ENCODE measurements around the gene KCNMA1. TPM values are rescaled to one million over a fixed set of nuclear protein-coding genes. Genes with fewer than 3 reads are reported as not detected.

The KCNMA1 gene
- total RNA-seq, 4 donors from 2014 or later: 146 to 300 (median 265) TPM

GRCh38 chr10:76973091-76974016 lies 664.3 kb downstream of the KCNMA1 start:
- Histone ChIP-seq H3K9me3 (no peaks in the 10 kb centered on the region), H3K27me3 (no peaks in the 10 kb centered on the region), H3K4me1 (peaks cover 0 to 7% (median 0%) of the 10 kb centered on the region in 4 donors), H3K36me3 (peaks cover 0 to 5% (median 2%) of the 10 kb centered on the region in 4 donors), H3K27ac (replicated peaks in 1 of 4) (no peak overlapping the region), H3K4me3 (no peak overlapping the region)
- no peak for DNase-seq (ENCODE audit: extremely low spot score)
- intact Hi-C loops (cut with DNase I): no loop called here
- TF ChIP-seq POLR2AphosphoS5 (IDR thresholded peaks at IDR 0.05) (no peak), POLR2A (IDR thresholded peaks at IDR 0.05; ENCODE audit: low read depth) (no peak), EP300 (IDR thresholded peaks at IDR 0.05) (no peak), CTCF (IDR thresholded peaks at IDR 0.05) (no peak)
- WGBS: 58% methylated on average over 10 of the region's 10 CpGs

- Histone ChIP-seq H3K27me3 (no peaks in the 10 kb centered on the region), H3K4me3 (no peak overlapping the region), H3K9me3 (no peaks in the 10 kb centered on the region), H3K36me3 (peaks cover 0 to 5% (median 2%) of the 10 kb centered on the region in 4 donors), H3K4me1 (peaks cover 0 to 7% (median 0%) of the 10 kb centered on the region in 4 donors), H3K27ac (replicated peaks in 1 of 4) (no peak overlapping the region)
- 76% methylated on average over 2 of the region's 2 CpGs for WGBS
- intact Hi-C loops (cut with DNase I): no loop called here
- no peak for TF ChIP-seq POLR2A (IDR thresholded peaks at IDR 0.05; ENCODE audit: low read depth)
- no peak for TF ChIP-seq EP300 (IDR thresholded peaks at IDR 0.05)
- TF ChIP-seq CTCF (IDR thresholded peaks at IDR 0.05): no peak
- TF ChIP-seq POLR2AphosphoS5 (IDR thresholded peaks at IDR 0.05): no peak
- no peak for DNase-seq (ENCODE audit: extremely low spot score)
These were observed 665.1 kb downstream of the KCNMA1 start for GRCh38 chr10:76972541-76972940.

GRCh38 chr10:76971547-76972170 lies 665.9 kb downstream of the KCNMA1 start:
- peaks cover 0 to 7% (median 0%) of the 10 kb centered on the region in 4 donors for H3K4me1 ChIP-seq
- intact Hi-C loops (cut with DNase I): no loop called here
- TF ChIP-seq POLR2A (IDR thresholded peaks at IDR 0.05; ENCODE audit: low read depth) (no peak), EP300 (IDR thresholded peaks at IDR 0.05) (no peak), POLR2AphosphoS5 (IDR thresholded peaks at IDR 0.05) (no peak), CTCF (IDR thresholded peaks at IDR 0.05) (no peak)
- H3K36me3 ChIP-seq: peaks cover 0 to 5% (median 2%) of the 10 kb centered on the region in 4 donors
- no peaks in the 10 kb centered on the region for H3K9me3 ChIP-seq
- H3K27me3 ChIP-seq: no peaks in the 10 kb centered on the region
- H3K27ac ChIP-seq (replicated peaks in 1 of 4): no peak overlapping the region
- H3K4me3 ChIP-seq: no peak overlapping the region
- DNase-seq (ENCODE audit: extremely low spot score): no peak
- 87% methylated on average over 8 of the region's 8 CpGs for WGBS

GRCh38 chr10:76970711-76971519 lies 666.7 kb downstream of the KCNMA1 start:
- Histone ChIP-seq H3K27ac (replicated peaks in 1 of 4) (no peak overlapping the region), H3K9me3 (no peaks in the 10 kb centered on the region), H3K4me1 (peaks cover 0 to 7% (median 0%) of the 10 kb centered on the region in 4 donors), H3K4me3 (no peak overlapping the region), H3K27me3 (no peaks in the 10 kb centered on the region), H3K36me3 (peaks cover 0 to 5% (median 2%) of the 10 kb centered on the region in 4 donors)
- 91% methylated on average over 6 of the region's 6 CpGs for WGBS
- TF ChIP-seq POLR2AphosphoS5 (IDR thresholded peaks at IDR 0.05) (no peak), CTCF (IDR thresholded peaks at IDR 0.05) (no peak), POLR2A (IDR thresholded peaks at IDR 0.05; ENCODE audit: low read depth) (no peak), EP300 (IDR thresholded peaks at IDR 0.05) (no peak)
- intact Hi-C loops (cut with DNase I): no loop called here
- no peak for DNase-seq (ENCODE audit: extremely low spot score)
